Right lobe of liver (tissue), 6 donors: ENCODE measurements around the gene BLM. TPM values are rescaled to one million over a fixed set of nuclear protein-coding genes. Genes with fewer than 3 reads are reported as not detected.

ENCODE experiments used
- ATAC-seq, 4 donors: fragments of 200-7000 bp; cut with Tn5 transposase; one replicate each; pipeline ENCODE4 v1.9.1; 2020; ENCODE audit warnings: mild to moderate bottlenecking in 4 of 4, moderate library complexity in 4 of 4
- DNase-seq, 3 donors: peaks; one replicate each; pipeline ENCODE4 v3.0.0-alpha.2; 2020
- H3K27ac ChIP-seq, 3 donors: fragments of 200-600 bp; one replicate each; pipeline ENCODE4 v1.8.0; 2022
- H3K27me3 ChIP-seq, 2 donors: fragments of 200-600 bp; one replicate each; pipeline ENCODE4 v1.8.0; 2022
- H3K36me3 ChIP-seq, 4 donors: fragments of 200-600 bp; sonication (generic) in 1 of 4; one replicate each; pipeline versions ENCODE4 v1.5.1 to v1.8.0; 2017 to 2022; ENCODE audit warnings: control low read depth in 1 of 4
- H3K4me1 ChIP-seq, 4 donors: fragments of 200-600 bp; sonication (generic) in 1 of 4; one replicate each; pipeline versions ENCODE4 v1.5.1 to v1.8.0; 2017 to 2022; ENCODE audit warnings: control low read depth in 1 of 4
- H3K4me3 ChIP-seq, 3 donors: fragments of 200-600 bp; one replicate each; pipeline ENCODE4 v1.8.0; 2022
- H3K9me3 ChIP-seq, 4 donors: fragments of 200-600 bp; sonication (generic) in 1 of 4; one replicate each; pipeline versions ENCODE4 v1.5.1 to v1.8.0; 2017 to 2022; ENCODE audit warnings: control low read depth in 1 of 4
- CTCF ChIP-seq, 4 donors: fragments of 200-600 bp in 3 of 4; fragments of 450-650 bp in 1 of 4; IDR thresholded peaks; one replicate each; pipeline versions ENCODE4 v1.5.1 to v1.8.0; 2016 to 2022; ENCODE audit warnings: antibody characterized with exemption in 4 of 4, mild to moderate bottlenecking in 2 of 4
- POLR2A ChIP-seq: fragments of 450-650 bp; IDR thresholded peaks from one replicate; pipeline ENCODE4 v1.6.1; 2017; ENCODE audit warnings: antibody characterized with exemption, mild to moderate bottlenecking
- WGBS: methylation state at CpG from one replicate; pipeline ENCODE4 v1.1.6; 2018; ENCODE audit warnings: low coverage, low lambda C conversion rate; ENCODE audit not compliant: insufficient coverage; ENCODE audit errors: missing lambda C conversion rate; 5-methylcytosine and 5-hydroxymethylcytosine counted together
- intact Hi-C, 2 donors: fragments of 100-400 bp; cut with DNase I; formaldehyde crosslinking; loops; one replicate each; pipeline versions ENCODE4 v1.11.2 to v1.14.1; 2022
- total RNA-seq, 6 experiments: library from RNA; depleted of rRNA in 2 of 6; stranded (reverse); fragments of >200 nt in 2 of 6; fragmentation: NEBNext Ultra II Directional in 3 of 6; extraction: Animal tissue kit (Norgen Biotek cat#: 25700) in 3 of 6; gene quantifications; one replicate each; pipeline versions ENCODE4 v1.1.0 to v1.2.4, GENCODE V29; 2016 to 2023
- donor health status: DM: no; HTN: yes; CAD: no.
- donor health status: DM: no; HTN: no; CAD: no.
- donor health status: DM: no; HTN: no; CAD: no.
- donor health status: DM: no; HTN: yes; CAD: no.
- donor health status: DM: no; HTN: yes; CAD: no.

Gene BLM
- total RNA-seq, 6 experiments from 2014 or later: 0.20 to 2.3 (median 0.45) TPM

- no peak for TF ChIP-seq POLR2A
- TF ChIP-seq CTCF (IDR thresholded peaks at IDR 0.05): no peak
- no peaks in the 10 kb centered on the region for H3K9me3 ChIP-seq
- no peak overlapping the region for H3K27ac ChIP-seq
- DNase-seq: no peak
- ATAC-seq: no peak
- no peak overlapping the region for H3K4me3 ChIP-seq
- intact Hi-C loops: no loop called here
- no peaks in the 10 kb centered on the region for H3K36me3 ChIP-seq
- WGBS: 100% methylated on average over 1 of the region's 1 CpG
- no peaks in the 10 kb centered on the region for H3K27me3 ChIP-seq
- no peaks in the 10 kb centered on the region for H3K4me1 ChIP-seq
Measured at GRCh38 chr15:90773485-90773884, 56.3 kb downstream of the BLM start.

- no peaks in the 10 kb centered on the region for H3K27me3 ChIP-seq
- ATAC-seq (no peak), DNase-seq (no peak)
- H3K27ac ChIP-seq: no peak overlapping the region
- TF ChIP-seq CTCF (IDR thresholded peaks at IDR 0.05): no peak
- no peak for TF ChIP-seq POLR2A
- H3K9me3 ChIP-seq: no peaks in the 10 kb centered on the region
- intact Hi-C loops: no loop called here
- no peaks in the 10 kb centered on the region for H3K4me1 ChIP-seq
- H3K4me3 ChIP-seq: no peak overlapping the region
- 85% methylated on average over 5 of the region's 5 CpGs for WGBS
- H3K36me3 ChIP-seq: no peaks in the 10 kb centered on the region
Measured at GRCh38 chr15:90774731-90775514, 57.8 kb downstream of the BLM start.

- Histone ChIP-seq H3K36me3 (no peaks in the 10 kb centered on the region), H3K4me1 (no peaks in the 10 kb centered on the region), H3K27me3 (no peaks in the 10 kb centered on the region), H3K27ac (no peak overlapping the region), H3K4me3 (no peak overlapping the region), H3K9me3 (no peaks in the 10 kb centered on the region)
- intact Hi-C loops: loop anchor here in 1 of 2 donors (10.0 kb wide), 1 partner anchor 56 kb away; no protein-coding TSS in a partner anchor
- ATAC-seq (no peak), DNase-seq (no peak)
- no peak for TF ChIP-seq POLR2A
- TF ChIP-seq CTCF (IDR thresholded peaks at IDR 0.05): no peak
- WGBS: 81% methylated on average over 2 of the region's 3 CpGs
Measured at GRCh38 chr15:90780916-90781315, 63.8 kb downstream of the BLM start.

- Histone ChIP-seq H3K9me3 (no peaks in the 10 kb centered on the region), H3K4me1 (no peaks in the 10 kb centered on the region), H3K27ac (no peak overlapping the region), H3K36me3 (no peaks in the 10 kb centered on the region), H3K27me3 (no peaks in the 10 kb centered on the region), H3K4me3 (no peak overlapping the region)
- no peak for TF ChIP-seq POLR2A
- TF ChIP-seq CTCF (IDR thresholded peaks at IDR 0.05): no peak
- intact Hi-C loops: loop anchor here in 1 of 2 donors (10.0 kb wide), 1 partner anchor 58 kb away; no protein-coding TSS in a partner anchor
- DNase-seq: no peak
- WGBS: 67% methylated on average over 2 of the region's 2 CpGs
- ATAC-seq: no peak
Measured at GRCh38 chr15:90782442-90782841, 65.3 kb downstream of the BLM start.
